GM21737 (cell line): Measurements from ENCODE around the gene ARHGAP12.
A peak's percentile ranks its signal among the peaks of the same experiment; 100 is the strongest.

Experiments
- ATAC-seq: cut with Tn5 transposase; IDR thresholded peaks from one replicate; pipeline ENCODE4 v1.9.1; 2021; ENCODE audit warnings: mild to moderate bottlenecking, moderate library complexity; ENCODE audit not compliant: unreplicated experiment

The ARHGAP12 gene

GRCh38 chr10:31886885-31887284 lies 41.7 kb downstream of the ARHGAP12 start:
- ATAC-seq = no peak

GRCh38 chr10:31885971-31886370 lies 42.7 kb downstream of the ARHGAP12 start:
- no peak for ATAC-seq

- no peak for ATAC-seq
Observed at GRCh38 chr10:31884386-31884785, 44.2 kb downstream of the ARHGAP12 start.

- no peak for ATAC-seq
Observed at GRCh38 chr10:31883397-31883796, 45.2 kb downstream of the ARHGAP12 start.

GRCh38 chr10:31878486-31878885 lies 50.1 kb downstream of the ARHGAP12 start:
- ATAC-seq = no peak

- ATAC-seq = no peak
Observed at GRCh38 chr10:31876652-31877352, 51.8 kb downstream of the ARHGAP12 start.

GRCh38 chr10:31875608-31876007 lies 53.0 kb downstream of the ARHGAP12 start:
- peak; percentile 84 for ATAC-seq

- ATAC-seq = no peak
Observed at GRCh38 chr10:31873724-31874123, 54.9 kb downstream of the ARHGAP12 start.

GRCh38 chr10:31871266-31872065 lies 57.2 kb downstream of the ARHGAP12 start:
- ATAC-seq = no peak

- no peak for ATAC-seq
Observed at GRCh38 chr10:31867646-31868045, 61.0 kb downstream of the ARHGAP12 start.

GRCh38 chr10:31866118-31866670 lies 62.4 kb downstream of the ARHGAP12 start:
- ATAC-seq = no peak

- ATAC-seq = no peak
Observed at GRCh38 chr10:31864834-31865518, 63.7 kb downstream of the ARHGAP12 start.

GRCh38 chr10:31855033-31855432 lies 73.6 kb downstream of the ARHGAP12 start:
- ATAC-seq = no peak

GRCh38 chr10:31853629-31854028 lies 75.0 kb downstream of the ARHGAP12 start:
- no peak for ATAC-seq

- no peak for ATAC-seq
Observed at GRCh38 chr10:31851216-31851615, 77.4 kb downstream of the ARHGAP12 start.

- ATAC-seq = no peak
Observed at GRCh38 chr10:31847515-31847914, 81.1 kb downstream of the ARHGAP12 start.

- no peak for ATAC-seq
Observed at GRCh38 chr10:31838709-31839108, 89.9 kb downstream of the ARHGAP12 start.

GRCh38 chr10:31838065-31838464 lies 90.6 kb downstream of the ARHGAP12 start:
- no peak for ATAC-seq

GRCh38 chr10:31836569-31837406 lies 91.8 kb downstream of the ARHGAP12 start:
- ATAC-seq = no peak

- ATAC-seq = no peak
Observed at GRCh38 chr10:31833753-31834152, 94.9 kb downstream of the ARHGAP12 start.
